GM12878 (cell line): ENCODE data around the gene PLPP2. TPM values are rescaled to one million over a fixed set of nuclear protein-coding genes. Genes with fewer than 3 reads are reported as not detected.

ENCODE experiments used
- ATAC-seq: fragments of 200-7000 bp; cut with Tn5 transposase; 3 replicates; pipeline ENCODE4 v1.9.1; 2020; ENCODE audit warnings: mild to moderate bottlenecking, moderate library complexity
- BruUV-seq: library from RNA; stranded (reverse); fragments of 400-500 nt; replicated peaks from 2 replicates; lab custom pipeline; 2021; lab: Mats Ljungman, UMichigan
- CTCF ChIA-PET: fragments of 300-600 bp; sonication (Branson Sonifier 250); formaldehyde crosslinking; extraction: SDS; loops from one replicate; lab custom pipeline; 2021; ENCODE audit warnings: inconsistent platforms; lab: Yijun Ruan, JAX
- POLR2A ChIA-PET: fragments of 350-600 bp; formaldehyde crosslinking; extraction: SDS; loops from one replicate; lab custom pipeline; 2021; ENCODE audit warnings: inconsistent platforms; lab: Charles Lee
- RAD21 ChIA-PET: fragments of 300-600 bp; sonication (Branson Sonifier 250); formaldehyde crosslinking; loops from one replicate; lab custom pipeline; 2023; ENCODE audit warnings: antibody characterized with exemption; ENCODE audit not compliant: unreplicated experiment; lab: Charles Lee
- SMC1A ChIA-PET: fragments of 300-600 bp; sonication (Branson Sonifier 250); formaldehyde crosslinking; loops from one replicate; lab custom pipeline; 2023; ENCODE audit not compliant: unreplicated experiment, uncharacterized antibody; lab: Charles Lee
- DNase-seq: peaks from one replicate; pipeline ENCODE4 v3.0.0-alpha.2; 2011; ENCODE audit warnings: low read depth, low spot score
- FAIRE-seq: peaks from 3 replicates; lab custom pipeline; 2011; peaks lifted over from hg19 to GRCh38; lab: Jason Lieb, UNC
- H2AFZ ChIP-seq: 2 replicates; pipeline ENCODE4 v1.6.0; 2011; ENCODE audit warnings: low read depth, low read length, control low read depth; ENCODE audit not compliant: control insufficient read depth
- H3K27ac ChIP-seq: 2 replicates; pipeline ENCODE4 v1.5.1; 2011; ENCODE audit warnings: control low read depth; ENCODE audit not compliant: control insufficient read depth, insufficient read depth
- H3K27me3 ChIP-seq, 2 experiments: replicated peaks in 1 of 2; 2 replicates each; pipeline versions ENCODE4 v1.6.0 to v1.6.1; 2011; ENCODE audit warnings: low read length in 1 of 2; ENCODE audit not compliant: control insufficient read depth in 2 of 2, insufficient read depth in 2 of 2
- H3K36me3 ChIP-seq, 2 experiments: 2 replicates each; pipeline ENCODE4 v1.5.1; 2011; ENCODE audit warnings: low read length in 1 of 2; ENCODE audit not compliant: control insufficient read depth in 2 of 2, insufficient read depth in 2 of 2
- H3K4me1 ChIP-seq: 2 replicates; pipeline ENCODE4 v1.6.1; 2011; ENCODE audit warnings: mild to moderate bottlenecking, low read length, moderate library complexity, mixed read lengths; ENCODE audit not compliant: control insufficient read depth, insufficient read depth
- H3K4me2 ChIP-seq: 2 replicates; pipeline ENCODE4 v1.6.0; 2011; ENCODE audit warnings: control low read depth; ENCODE audit not compliant: control insufficient read depth, insufficient read depth
- H3K4me3 ChIP-seq: fragments of 200-600 bp; sonication (generic); 2 replicates; pipeline ENCODE4 v1.5.1; 2016
- H3K79me2 ChIP-seq: 2 replicates; pipeline ENCODE4 v1.6.0; 2011; ENCODE audit warnings: low read length; ENCODE audit not compliant: control insufficient read depth, insufficient read depth
- H3K9ac ChIP-seq: 2 replicates; pipeline ENCODE4 v1.8.0; 2011; ENCODE audit warnings: low read length, control low read depth, mixed read lengths; ENCODE audit not compliant: control insufficient read depth, insufficient read depth
- H3K9me3 ChIP-seq: replicated peaks from 3 replicates; pipeline ENCODE4 v1.5.1; 2011; ENCODE audit warnings: mild to moderate bottlenecking, low read length; ENCODE audit not compliant: control insufficient read depth, insufficient read depth
- H4K20me1 ChIP-seq: 2 replicates; pipeline ENCODE4 v1.6.0; 2011; ENCODE audit not compliant: control insufficient read depth, insufficient read depth
- MTA3 ChIP-seq: IDR thresholded peaks from 2 replicates; pipeline ENCODE4 v1.6.1; 2012; ENCODE audit warnings: low read length, inconsistent platforms, borderline replicate concordance
- NKRF ChIP-seq: fragments of 450-650 bp; conservative IDR thresholded peaks from 2 replicates; pipeline ENCODE4 v1.6.1; 2017; ENCODE audit warnings: mild to moderate bottlenecking, moderate library complexity
- POU2F2 ChIP-seq: IDR thresholded peaks from 3 replicates; pipeline ENCODE4 v1.6.1; 2011; ENCODE audit warnings: low read depth, mild to moderate bottlenecking, low read length, borderline replicate concordance
- SRF ChIP-seq, 2 experiments: IDR thresholded peaks; 2 replicates each; pipeline ENCODE4 v1.6.1; 2011; ENCODE audit warnings: low read depth in 2 of 2, low read length in 2 of 2, mild to moderate bottlenecking in 1 of 2, moderate library complexity in 1 of 2
- STAT3 ChIP-seq: IDR thresholded peaks from 2 replicates; pipeline ENCODE4 v1.6.1; 2011; ENCODE audit warnings: low read depth, low read length, improper control_type of control experiment
- USF2 ChIP-seq: IDR thresholded peaks from 2 replicates; pipeline ENCODE4 v1.6.1; 2011; ENCODE audit warnings: low read depth, low read length, improper control_type of control experiment, borderline replicate concordance
- WGBS: methylation state at CpG from one replicate; pipeline ENCODE4 v1.1.6; 2016; ENCODE audit warnings: low lambda C conversion rate; ENCODE audit not compliant: insufficient replicate concordance, insufficient coverage; ENCODE audit errors: missing lambda C conversion rate; 5-methylcytosine and 5-hydroxymethylcytosine counted together
- in situ Hi-C: fragments of 300-500 bp; cut with MboI; formaldehyde crosslinking; loops from 9 replicates; pipeline ENCODE4 v1.14.3; 2018; ENCODE audit warnings: mixed read lengths
- intact Hi-C: fragments of 100-400 bp; cut with micrococcal nuclease; formaldehyde crosslinking; loops from one replicate; pipeline ENCODE4 v1.14.2; 2022; ENCODE audit not compliant: unreplicated experiment
- polyA plus RNA-seq, 11 experiments: library from polyadenylated mRNA; depleted of rRNA in 4 of 11; unstranded in 6 of 11; stranded (reverse) in 5 of 11; fragments of >200 nt; fragmentation: Nextera tagmentation in 4 of 11; fragmentation: Illumina TruSeq in 1 of 11; extraction: Ambion mirVana in 4 of 11; extraction: Trizol in 1 of 11; gene quantifications; 1 replicate in 1 of 11; 2 replicates in 10 of 11; pipeline versions ENCODE4 v1.2.1 to v1.2.3, GENCODE V29; 2011 to 2016; ENCODE audit warnings: inconsistent platforms in 2 of 11, missing spikeins in 2 of 11, low read depth in 1 of 11
- total RNA-seq, 4 experiments: library from RNA; depleted of rRNA in 3 of 4; stranded (reverse); fragments of >200 nt in 3 of 4; fragmentation: Illumina TruSeq in 1 of 4; extraction: Trizol in 1 of 4; gene quantifications; 2 replicates each; pipeline versions ENCODE4 v1.2.1 to v1.2.3, GENCODE V29; 2013 to 2021
- TF ChIP-seq, protein P1 (sequence below): fragments of 450-650 bp; IDR thresholded peaks from 2 replicates; pipeline ENCODE4 v1.6.1; 2016; ENCODE audit warnings: mild to moderate bottlenecking

Gene PLPP2
- total and polyA plus RNA-seq, 10 of the 15 experiments (the other 5 are each of a cell fraction or from before 2014, with no cell fraction given), result 0.04 to 0.62 (median 0.14) TPM; not detected in 7

GRCh38 chr19:291561-292280 is 518 bp upstream of the PLPP2 start:
- TF ChIP-seq USF2 (no peak), SRF (IDR thresholded peaks at IDR 0.05; ENCODE audit: low read depth in 2 of 2, low read length in 2 of 2) (no peak), NKRF (no peak), MTA3 (no peak), STAT3 (no peak), POU2F2 (no peak)
- TF ChIP-seq, protein P1, sequence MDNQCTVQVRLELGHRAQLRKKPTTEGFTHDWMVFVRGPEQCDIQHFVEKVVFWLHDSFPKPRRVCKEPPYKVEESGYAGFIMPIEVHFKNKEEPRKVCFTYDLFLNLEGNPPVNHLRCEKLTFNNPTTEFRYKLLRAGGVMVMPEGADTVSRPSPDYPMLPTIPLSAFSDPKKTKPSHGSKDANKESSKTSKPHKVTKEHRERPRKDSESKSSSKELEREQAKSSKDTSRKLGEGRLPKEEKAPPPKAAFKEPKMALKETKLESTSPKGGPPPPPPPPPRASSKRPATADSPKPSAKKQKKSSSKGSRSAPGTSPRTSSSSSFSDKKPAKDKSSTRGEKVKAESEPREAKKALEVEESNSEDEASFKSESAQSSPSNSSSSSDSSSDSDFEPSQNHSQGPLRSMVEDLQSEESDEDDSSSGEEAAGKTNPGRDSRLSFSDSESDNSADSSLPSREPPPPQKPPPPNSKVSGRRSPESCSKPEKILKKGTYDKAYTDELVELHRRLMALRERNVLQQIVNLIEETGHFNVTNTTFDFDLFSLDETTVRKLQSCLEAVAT, result no peak
- FAIRE-seq, result no peak
- H4K20me1 ChIP-seq, result no peaks in the 10 kb centered on the region
- no peaks in the 10 kb centered on the region for H3K9me3 ChIP-seq
- no TSS peak for BruUV-seq
- no peaks in the 10 kb centered on the region for H3K79me2 ChIP-seq
- CTCF ChIA-PET, result no interaction called here
- no peak overlapping the region for H3K4me2 ChIP-seq
- WGBS, result 62% methylated on average over 41 of the region's 71 CpGs
- H3K27ac ChIP-seq, result no peak overlapping the region
- H3K9ac ChIP-seq, result no peak overlapping the region
- SMC1A ChIA-PET, result no interaction called here
- H2AFZ ChIP-seq, result no peak overlapping the region
- no peaks in the 10 kb centered on the region for H3K4me1 ChIP-seq
- ATAC-seq, result no peak
- intact Hi-C loops, result no loop called here
- H3K27me3 ChIP-seq, result peaks cover 0 to 6% of the 10 kb centered on the region in 2 experiments; a peak in 2 of 4 replicates
- RAD21 ChIA-PET, result no interaction called here
- H3K4me3 ChIP-seq, result no peak overlapping the region
- no peaks in the 10 kb centered on the region for H3K36me3 ChIP-seq
- in situ Hi-C loops, result no loop called here
- no peak for DNase-seq
- POLR2A ChIA-PET, result no interaction called here
